NCI-H526 treated with DMSO at 0.1 percent for 48 hours (cell line): ENCODE results near the gene FAXDC2.

Source experiments
- DNase-seq: peaks from one replicate; lab custom pipeline; 2025; lab: John Stamatoyannopoulos, UW

Gene FAXDC2, protein sequence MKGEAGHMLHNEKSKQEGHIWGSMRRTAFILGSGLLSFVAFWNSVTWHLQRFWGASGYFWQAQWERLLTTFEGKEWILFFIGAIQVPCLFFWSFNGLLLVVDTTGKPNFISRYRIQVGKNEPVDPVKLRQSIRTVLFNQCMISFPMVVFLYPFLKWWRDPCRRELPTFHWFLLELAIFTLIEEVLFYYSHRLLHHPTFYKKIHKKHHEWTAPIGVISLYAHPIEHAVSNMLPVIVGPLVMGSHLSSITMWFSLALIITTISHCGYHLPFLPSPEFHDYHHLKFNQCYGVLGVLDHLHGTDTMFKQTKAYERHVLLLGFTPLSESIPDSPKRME

DNA sequence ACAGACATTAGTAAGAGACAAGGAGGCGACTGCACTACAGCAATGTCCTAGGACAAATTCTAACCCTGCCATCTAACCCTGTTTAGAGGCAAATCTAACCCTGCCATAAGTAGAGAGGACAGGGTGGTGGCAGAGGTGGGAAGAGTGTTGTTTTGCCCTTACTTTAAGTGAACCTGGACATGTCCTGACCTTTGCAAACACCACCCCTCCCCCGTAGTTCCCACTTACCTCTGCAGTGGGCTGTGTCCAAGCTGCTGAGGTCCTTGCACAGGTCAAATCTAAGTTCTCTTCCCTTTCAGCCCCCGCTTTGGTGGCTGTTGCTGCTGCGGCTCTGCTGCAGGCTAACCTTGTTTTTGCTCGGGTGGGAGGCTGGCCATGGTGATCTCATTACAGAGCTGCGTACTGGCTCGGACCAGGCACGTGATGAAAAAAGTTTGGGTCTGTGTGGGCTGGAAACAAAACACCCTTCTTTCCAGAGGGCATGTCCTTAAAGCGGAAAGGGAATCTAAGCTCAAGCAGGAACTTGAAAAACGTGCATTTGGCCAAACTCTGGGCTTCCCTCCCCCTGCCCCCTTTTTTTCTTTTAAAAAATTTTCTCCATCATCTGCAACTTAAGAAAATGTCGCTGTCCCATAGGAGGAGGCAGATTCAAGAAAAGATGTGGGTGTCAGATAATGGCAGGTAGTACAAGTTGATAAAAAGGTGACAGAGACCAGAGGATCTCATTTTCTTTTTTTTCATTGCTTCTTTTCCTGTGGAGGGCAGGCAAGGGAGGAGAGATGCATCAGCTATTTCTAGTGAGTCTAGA is at the start of gene FAXDC2:
Gene FAXDC2, minus strand, starts transcription at position 349 of the 808 bp plus-strand sequence. CDS start 12,425 bp downstream, outside the sequence.
- no peak for DNase-seq

DNA sequence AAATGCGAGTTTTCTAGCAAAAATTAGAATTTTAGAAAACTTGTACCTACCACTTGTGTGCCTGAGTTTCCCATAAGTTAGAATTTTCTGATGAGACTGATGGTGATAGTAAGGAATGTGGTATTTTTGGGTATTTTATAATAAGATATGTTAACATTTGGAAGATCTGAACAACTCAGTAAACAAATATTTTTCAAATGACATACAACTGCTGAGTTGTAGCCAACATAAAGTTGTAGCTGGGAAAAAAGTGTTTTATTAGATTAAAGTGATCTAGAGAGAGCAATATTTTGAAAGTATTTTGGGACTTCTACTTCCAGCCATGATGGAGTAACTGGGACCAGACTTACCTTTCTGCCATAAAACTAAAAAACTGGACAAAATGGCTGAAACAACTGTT is 49.7 kb upstream of the FAXDC2 start:
- no peak for DNase-seq

DNA sequence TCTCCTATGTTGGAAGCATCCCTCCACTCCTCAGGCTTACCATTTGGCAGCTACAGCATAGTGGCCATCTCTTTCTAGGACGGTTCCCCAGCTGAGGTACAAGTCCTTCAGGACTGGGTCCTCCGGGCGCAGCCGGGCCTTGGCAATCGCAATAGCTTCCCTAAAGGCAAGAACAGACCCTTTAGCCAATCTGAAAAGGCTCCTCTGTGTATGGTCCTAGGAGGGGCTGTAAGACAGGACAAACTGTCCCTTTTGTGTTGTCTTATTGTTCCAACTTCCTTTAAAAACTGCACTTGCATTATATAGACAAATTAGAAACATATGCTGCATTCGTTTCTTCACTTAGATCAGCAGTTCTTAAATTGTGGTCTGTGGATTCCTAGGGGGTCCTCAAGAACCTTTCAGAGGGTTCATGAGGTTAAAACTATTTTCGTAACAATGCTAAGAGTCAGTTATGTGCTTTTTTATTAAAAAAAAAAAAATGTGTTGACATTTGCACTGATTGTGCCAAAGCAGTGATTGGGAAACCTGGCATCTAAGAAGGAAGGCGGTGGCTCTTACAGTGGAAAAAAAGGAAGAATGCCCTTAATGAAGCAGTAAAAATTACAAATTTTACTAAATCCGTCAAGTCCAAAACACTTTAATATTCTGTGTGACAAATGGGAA is 48.9 kb upstream of the FAXDC2 start:
- DNase-seq, result no peak

DNA sequence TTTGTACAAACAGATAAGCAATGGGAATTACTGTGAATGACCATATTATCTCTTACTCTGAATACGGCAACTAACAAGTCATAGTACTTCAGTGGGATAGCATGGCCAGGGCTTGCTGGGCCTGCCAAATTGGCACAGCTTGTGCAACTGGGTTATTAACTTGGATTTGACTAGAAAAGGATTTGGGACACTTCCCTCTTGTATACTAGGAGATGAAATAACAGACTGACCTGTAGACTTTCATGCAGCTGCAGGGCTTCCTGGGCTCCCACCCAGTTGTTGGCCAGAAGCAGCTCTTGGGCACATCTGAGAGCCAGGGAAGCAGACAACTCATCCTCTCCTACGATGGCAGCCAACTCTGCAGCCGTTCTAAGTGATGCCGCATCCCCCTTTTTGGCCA is 47.8 kb upstream of the FAXDC2 start:
- no peak for DNase-seq

DNA sequence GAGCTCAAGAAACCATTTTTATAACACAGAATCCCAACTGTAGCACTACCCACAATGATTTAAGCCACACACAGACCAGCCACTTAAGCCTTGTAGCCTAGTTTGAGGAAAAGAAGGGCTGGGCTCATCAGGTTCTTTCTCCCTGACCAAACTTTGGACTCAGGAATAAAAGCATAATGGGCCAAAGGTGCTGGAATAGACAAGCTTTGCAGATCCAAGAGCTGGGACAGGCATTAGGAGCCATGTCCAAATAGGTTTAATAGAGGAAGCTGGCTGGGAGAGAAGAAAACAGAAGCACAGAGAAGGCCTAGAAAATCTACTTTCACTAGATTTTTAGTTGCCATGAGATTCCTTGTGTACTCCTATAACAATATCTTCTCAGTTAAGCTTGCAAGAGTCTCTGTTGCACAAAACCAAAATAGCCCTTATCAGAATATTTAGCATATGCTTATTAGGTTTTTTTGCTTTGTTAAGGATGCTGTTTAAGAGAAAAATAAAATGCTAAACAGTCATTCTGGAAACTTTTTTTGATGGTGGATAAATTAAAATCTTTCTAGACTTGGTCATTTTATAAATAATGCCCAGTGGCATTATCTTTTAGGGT is 46.3 kb upstream of the FAXDC2 start:
- DNase-seq, result no peak

DNA sequence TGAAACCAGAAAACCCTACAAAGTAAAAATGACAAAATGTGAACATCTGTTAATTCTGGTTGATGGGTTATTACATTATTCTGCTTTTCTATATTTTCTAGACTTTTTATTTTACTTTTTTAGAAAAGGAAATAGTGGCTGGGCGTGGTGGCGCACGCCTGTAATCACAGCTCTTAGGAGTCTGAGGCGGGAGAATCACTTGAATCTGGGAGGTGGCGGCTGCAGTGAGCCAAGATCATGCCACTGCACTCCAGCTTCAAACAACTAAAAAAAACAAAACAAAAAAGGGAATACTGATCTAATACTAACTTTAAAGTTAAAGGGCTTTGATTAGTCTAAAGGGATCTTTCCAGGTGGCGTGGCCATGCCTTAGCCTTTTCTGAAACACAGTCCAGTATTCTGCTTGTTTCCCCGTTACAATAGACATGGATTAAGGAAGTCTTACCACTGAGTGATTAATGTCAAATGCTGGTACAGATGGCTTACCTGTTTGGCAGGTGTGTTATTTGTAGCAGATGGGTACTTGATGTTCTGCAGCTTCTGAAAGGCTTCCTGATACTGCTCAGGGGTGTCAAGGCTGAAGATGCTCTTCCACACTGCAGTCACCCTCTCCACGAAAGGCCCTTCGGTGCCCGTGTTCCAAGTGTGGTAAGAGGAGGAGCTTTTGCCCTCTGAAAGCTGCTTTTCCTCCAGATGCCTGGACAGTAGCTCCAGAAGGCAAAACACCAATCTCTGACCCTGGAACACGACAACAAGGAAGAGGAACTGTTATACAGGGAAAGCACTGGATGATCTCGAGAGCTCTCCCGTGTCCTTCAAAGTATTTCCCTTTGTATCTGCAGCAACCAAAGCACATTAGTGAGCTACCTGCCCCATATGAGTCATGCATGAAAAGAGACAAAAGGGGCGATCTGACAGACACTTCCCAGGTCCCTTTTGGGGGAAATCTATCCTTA is 45.5 kb upstream of the FAXDC2 start:
- no peak for DNase-seq

DNA sequence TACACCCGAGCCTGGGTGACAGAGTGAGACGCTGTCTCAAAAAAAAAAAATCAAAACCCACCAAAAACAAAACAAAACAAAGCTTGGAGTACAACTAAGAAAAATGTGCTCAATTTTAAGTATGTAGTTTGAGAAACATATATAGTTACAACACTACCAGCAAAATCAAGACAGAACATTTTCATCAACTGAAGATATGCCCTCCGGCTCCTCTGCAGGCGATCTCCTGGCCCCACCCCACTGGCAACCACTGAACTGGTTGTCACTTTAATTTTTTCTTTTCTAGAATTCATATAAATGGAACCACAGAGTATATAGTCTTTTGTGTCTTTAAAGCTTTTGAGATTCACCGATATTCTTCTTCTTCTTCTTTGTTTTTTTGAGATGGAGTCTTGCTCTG is 43.0 kb upstream of the FAXDC2 start:
- DNase-seq, result no peak

DNA sequence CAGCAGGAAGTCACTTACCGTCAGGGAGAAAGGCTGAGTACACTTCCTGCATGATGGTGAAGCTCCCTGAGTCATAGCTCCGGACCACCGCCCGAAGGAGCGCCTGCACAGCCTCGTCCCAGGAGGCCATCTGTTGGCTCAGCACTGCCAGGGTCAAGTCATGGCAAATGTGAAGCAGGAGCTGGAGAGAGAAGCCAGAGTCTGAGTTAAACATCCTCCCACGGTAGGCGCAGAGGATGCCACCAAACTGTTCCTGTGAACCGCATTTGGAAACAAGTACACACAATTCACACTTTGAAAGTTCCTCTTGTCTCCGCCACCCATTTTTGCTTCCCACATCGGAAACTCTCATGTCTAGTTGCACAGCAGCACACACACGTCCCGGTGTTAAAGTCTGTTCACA is 42.0 kb upstream of the FAXDC2 start:
- DNase-seq, result no peak

DNA sequence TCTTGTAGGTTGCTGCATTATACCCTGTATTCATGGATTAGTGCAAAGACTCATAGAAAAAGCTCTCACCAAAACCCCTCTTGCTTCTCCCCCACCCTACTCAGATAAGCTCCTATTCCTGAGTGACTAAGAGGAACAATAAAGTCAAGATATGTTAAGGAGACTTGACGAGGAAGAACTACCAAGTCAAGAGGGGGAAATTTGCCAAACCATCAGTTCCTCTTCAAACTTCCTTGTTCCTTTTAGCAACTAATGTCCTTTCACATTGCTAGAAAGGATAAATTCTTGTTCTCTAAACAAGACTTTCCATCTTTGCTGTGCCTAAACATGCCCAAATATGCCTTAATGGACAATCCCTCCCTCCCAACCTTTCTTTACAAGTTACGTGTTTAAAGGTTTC is 35.0 kb upstream of the FAXDC2 start:
- DNase-seq, result no peak

DNA sequence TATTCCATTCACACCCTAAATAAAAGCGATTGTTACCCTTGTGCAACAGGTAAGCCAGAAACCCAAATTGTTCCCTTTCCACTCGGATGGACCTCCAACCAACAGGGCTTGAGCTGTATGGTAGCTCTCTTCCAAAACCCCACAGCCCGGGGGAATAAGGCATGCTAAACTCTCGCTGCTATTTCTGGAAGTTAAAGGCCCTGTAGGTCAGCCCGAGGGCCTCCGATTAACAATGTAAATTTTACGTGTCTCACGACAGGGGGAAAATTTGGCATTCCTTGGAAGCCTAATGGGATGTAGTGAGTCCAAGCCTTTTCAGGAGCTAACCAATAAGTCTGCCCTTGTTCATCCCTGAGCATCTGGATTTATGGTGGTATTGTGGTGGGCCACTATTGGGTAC is 34.0 kb upstream of the FAXDC2 start:
- DNase-seq, result no peak

DNA sequence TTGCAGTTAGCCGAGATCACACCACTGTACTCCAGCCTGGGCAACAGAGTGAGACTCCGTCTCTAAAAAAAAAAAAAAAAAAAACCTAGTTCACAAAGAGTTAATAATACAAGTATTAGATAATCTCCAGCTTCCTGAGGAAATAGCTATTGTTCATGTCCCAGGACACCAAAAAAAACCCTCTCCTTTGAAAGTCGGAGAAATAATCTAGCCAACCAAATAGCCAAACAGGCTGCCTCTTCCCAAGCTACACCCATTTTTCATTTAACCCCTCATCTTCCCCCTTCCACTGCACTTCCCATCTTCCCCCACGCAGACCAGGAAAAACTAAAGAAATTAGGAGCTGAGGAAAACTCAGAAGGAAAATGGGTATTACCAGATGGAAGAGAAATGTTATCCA is 31.6 kb upstream of the FAXDC2 start:
- no peak for DNase-seq

DNA sequence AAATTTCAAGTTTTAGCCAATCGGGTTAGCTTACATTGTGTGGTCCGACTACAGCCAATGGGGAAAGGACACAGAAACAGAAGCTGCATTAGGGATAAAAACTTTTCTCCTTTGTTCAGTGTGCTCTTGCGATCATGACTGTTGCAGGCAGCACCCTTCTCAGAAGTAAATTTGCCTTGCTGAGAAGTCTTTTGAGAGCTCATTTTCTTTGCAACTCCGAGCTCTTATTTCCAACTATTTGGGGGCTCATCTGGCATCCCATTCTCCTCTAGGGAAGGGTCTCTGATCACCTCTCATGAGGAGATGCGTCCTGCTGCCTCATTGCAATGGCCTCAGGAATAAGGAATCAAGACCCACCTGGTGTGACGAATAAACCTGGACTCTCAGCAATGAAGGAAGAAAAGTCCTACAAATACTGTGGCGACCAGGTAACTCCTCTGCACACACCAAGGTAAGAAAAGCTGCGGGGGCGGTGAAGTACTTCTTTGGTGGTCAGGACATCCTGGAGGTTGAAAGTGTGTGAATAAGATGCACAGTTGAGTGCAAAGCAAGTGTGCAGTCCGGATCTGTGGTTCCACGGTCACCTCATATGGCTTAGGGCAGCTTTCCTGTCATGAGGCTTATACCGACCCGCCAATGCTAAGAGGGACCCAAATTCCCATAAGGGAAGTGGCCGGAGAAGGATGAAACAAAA is 28.4 kb upstream of the FAXDC2 start:
- no peak for DNase-seq

DNA sequence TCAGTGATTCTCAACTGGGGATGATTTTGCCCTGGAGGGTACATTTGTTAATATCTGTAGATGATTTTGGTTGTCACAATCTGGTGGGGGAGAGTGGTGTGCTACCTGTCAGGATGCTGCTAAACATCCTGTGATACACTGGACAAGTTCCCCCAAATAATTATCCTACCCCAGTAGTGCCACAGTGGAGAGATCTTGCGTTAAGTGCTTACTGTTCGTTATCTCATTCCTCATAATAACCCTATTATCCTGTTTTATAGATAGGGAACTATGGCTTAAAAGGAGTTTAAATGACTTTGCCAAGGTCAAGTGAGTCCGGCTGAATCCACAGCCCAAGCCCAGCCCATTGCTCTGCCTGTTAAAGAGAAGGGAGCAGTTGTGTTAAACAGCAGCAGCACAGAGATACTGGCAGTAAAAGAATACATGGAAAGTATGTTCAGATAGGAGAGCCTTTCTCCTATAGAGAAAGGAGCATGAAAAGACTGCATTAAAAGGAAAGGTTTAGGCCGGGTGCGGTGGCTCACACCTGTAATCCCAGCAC is 23.5 kb upstream of the FAXDC2 start:
- no peak for DNase-seq

DNA sequence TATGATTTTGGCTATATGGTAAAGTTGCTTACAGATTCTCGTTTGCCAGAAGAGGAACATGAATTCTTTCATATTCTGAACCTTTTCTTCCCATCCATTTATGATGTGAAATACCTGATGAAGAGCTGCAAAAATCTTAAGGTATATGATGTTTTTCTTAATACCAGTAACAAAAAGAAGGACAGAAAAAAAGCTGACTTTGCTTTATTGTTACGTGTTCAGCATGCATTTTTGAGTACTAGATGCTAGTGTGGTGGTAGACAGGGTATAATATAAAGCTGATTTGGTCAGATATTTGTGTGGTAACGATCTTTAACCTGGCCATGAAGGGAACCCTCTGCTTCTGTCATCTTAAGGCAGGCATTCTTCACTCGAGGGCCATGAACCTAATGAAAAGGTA is 21.3 kb upstream of the FAXDC2 start:
- DNase-seq, result no peak

DNA sequence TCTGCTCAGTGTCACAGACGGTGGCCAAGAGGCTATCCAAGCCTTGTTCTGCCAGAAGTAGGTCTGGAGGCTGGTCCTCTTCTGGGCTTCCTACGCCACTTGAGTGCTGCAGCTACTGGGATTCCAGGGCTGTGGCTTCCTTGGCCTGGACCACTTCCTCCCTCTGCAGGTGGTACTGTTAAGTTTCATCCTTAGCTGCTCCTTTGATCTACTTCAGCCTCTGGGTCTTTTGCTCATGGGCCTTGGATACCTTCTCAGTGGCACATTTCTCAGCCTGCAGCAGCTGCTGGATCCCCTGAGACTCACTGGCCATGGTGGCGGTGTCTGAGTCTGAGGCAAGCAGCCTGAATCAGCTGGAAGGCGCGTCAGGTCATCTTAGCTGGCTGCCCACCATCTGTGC is 18.3 kb upstream of the FAXDC2 start:
- no peak for DNase-seq

DNA sequence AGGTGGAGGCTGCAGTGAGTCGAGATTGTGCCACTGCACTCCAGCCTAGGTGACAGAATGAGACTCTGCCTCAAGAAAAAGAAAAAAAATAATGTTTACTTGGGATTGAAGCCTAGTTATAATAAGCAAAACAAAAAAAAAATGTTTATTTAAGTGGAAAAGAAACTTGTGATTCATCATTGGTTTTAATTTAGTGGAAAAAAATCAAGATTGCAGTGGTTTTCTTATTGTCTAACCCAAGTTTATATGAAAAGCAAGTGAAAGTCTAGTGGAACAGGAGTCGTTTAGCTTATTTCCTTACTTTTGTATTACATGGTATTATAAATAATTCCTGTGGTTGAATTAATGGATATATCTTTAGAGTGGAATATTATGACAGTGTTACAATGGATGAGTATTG is 16.4 kb upstream of the FAXDC2 start:
- no peak for DNase-seq

DNA sequence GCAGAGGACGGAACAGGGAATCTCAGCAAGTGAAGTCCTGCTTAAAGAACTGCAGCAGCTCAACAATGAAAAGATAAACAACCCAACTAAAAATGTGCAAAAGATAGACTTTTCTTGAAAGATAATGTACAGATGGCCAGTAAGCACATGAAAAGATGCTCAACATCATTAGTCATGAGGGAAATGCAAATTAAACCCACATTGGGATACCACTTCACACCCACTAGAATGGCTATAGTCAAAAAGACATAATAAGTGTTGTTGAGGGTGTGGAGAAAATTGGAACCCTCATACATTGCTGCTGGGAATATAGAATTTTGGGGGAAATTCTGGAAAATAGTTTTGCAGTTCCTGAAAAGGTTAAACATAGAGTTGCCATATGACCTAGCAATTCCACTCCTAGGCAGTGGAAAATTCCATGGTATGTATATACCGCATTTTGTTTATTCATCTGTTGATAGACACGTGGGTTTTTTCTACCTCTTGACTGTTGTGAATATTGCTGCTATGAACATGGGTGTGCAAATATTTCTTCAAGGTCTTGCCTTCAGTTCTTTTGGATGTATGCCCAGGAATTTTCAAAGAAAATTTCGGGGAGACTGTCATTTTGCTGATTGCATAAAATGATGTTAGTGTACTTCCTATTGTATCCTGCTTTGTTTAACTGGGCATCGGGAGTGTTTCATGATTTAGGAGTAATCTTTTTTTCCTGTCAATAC is 15.2 kb upstream of the FAXDC2 start:
- DNase-seq, result no peak

DNA sequence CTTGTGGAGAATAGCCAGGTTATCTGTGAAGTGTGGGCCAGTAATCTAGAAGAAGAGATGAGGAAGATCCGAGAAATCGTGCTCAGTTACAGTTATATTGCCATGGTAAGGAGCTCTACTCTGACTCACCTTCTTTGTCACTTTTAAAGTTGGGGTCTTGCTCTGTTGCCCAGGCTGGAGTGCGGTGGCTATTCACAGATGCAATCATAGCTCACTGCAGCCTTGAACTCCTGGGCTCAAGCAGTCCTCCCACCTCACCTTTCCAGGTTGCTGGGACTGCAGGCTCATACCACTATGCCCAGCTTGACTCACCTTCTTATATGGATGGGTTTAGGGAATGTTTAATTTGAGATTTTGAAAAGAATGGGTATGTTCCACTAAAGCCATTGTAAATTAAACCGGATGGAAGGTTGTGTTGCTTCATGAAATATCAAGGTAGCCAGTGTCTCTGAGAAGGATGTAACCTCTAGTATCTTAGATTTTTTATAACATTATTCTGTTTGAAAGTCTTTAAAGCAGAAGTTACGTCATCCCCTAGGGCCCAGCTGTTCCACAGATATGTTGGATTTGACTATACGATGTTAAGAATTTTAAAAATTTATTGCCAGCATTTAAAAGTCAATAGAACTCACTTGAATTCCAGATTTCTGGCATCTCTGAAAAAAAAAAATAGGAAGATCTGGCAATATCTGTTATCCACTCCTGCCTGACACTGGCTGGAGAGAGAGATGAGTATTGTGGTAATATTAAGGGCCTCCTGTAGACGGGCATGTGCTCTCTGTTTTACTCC is 13.1 kb upstream of the FAXDC2 start:
- no peak for DNase-seq

DNA sequence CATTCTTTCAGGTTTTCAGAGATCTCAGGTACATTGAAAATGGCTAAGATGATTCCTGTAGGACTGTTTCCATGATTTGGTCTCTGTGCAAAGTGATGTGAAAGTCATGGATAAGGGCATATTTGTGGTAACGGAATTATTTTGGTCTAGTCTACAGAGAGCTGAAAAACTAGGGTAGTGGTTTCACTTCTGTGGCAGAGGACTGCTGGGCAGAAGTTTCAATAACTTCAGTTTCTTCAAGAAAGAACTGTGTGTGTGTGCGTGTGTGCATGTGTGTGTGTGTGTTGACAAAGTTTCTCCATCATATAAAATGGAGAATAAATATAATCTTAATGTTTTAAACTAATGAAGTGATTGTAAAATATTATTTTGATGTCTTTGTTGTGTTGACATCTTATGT is 12.4 kb upstream of the FAXDC2 start:
- DNase-seq, result no peak
